GM12878 (cell line): ENCODE results near the gene VPS33B.

ENCODE experiments used
- NFYA ChIP-seq: IDR thresholded peaks from 2 replicates; pipeline ENCODE4 v1.6.1; 2011; ENCODE audit warnings: low read depth, mild to moderate bottlenecking, low read length, improper control_type of control experiment, borderline replicate concordance
- YY1 ChIP-seq: IDR thresholded peaks from 2 replicates; pipeline ENCODE4 v1.6.1; 2011; ENCODE audit warnings: low read depth, mild to moderate bottlenecking, low read length

DNA sequence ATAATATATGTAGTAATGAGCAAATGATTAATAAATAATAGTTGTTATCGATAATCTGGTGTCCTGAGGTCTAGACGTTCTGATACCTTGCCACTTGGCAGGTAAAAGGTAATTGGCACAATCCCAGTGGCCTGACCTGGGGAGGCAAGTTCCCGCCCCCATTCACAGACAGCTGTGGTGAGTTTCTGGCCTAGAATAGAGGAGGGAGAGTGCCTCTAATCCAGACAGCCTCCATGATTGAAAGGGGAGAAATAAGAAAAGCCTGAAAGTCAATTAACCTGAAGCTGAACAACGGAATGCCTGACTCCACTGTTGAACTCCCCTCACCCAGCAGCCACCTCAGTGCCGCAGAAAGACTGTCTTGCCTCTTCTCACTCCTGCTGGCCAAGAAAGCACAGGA, 39.6 kb upstream of the VPS33B start:
- TF ChIP-seq YY1: no peak
- no peak for TF ChIP-seq NFYA
